ENCODE measurements around the gene SRRM1. TPM values are rescaled to one million over a fixed set of nuclear protein-coding genes. Genes with fewer than 3 reads are reported as not detected.
"Not testable (repeated sequence)": the region's sequence is repeated elsewhere in the genome, so short reads cannot be mapped to it uniquely, and the experiment has no call there.

The SRRM1 gene
- total and polyA plus RNA-seq, 2 of the 8 experiments (the other 6 are each of a cell fraction or from before 2014, with no cell fraction given): 77.1 to 255 TPM

DNA sequence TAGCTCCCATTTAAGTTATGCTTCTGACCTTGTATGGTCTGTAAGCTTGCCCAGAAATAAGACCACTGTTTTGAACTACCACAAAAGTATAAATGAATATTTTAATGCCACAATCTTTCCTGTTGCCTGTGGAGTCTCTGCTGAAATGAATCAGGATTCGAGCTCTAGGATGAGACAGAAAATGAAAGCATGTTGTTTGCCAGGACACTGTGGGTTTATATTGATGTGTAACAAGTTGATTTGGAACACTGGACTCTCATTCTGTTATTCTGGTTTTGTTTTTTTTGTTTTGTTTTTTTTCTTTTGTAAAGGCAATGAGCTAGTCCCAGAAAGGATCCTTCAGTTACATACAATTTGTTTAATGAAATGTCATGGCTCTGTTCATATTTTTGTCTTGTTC lies 29.6 kb downstream of the SRRM1 start:
- H3K9ac ChIP-seq (replicated peaks in 1 of 4; ENCODE audit: extremely low read depth in 1 of 4, low read depth in 3 of 4, low read length in 3 of 4); H4K8ac ChIP-seq (ENCODE audit: extremely low read depth, insufficient read depth, low read length); H3K56ac ChIP-seq (replicated peaks; ENCODE audit: insufficient read length, low read depth, low read length); H3K79me1 ChIP-seq (ENCODE audit: low read depth, low read length); H3K18ac ChIP-seq (ENCODE audit: extremely low read depth, low read length); H3K4ac ChIP-seq (replicated peaks; ENCODE audit: insufficient read length, low read depth, low read length); H2AFZ ChIP-seq (ENCODE audit: low read length); H2BK15ac ChIP-seq (ENCODE audit: low read length); H3K4me1 ChIP-seq (replicated peaks in 1 of 4; ENCODE audit: control insufficient read depth in 3 of 4, insufficient read depth in 4 of 4, low read length in 3 of 4); H3K14ac ChIP-seq (ENCODE audit: insufficient read length); H4K91ac ChIP-seq (replicated peaks; ENCODE audit: insufficient read length, low read length); H3K79me2 ChIP-seq (ENCODE audit: control insufficient read depth in 1 of 2, insufficient read depth in 2 of 2, low read length in 2 of 2); H2BK20ac ChIP-seq (ENCODE audit: low read length); H3K4me3 ChIP-seq (ENCODE audit: extremely low read depth in 1 of 4, insufficient read depth in 2 of 4, low read depth in 3 of 4, low read length in 4 of 4); H3K23ac ChIP-seq (ENCODE audit: insufficient read length); H2BK120ac ChIP-seq (replicated peaks; ENCODE audit: low read depth, low read length); H4K5ac ChIP-seq (ENCODE audit: insufficient read length, low read depth, low read length); H3K27ac ChIP-seq (ENCODE audit: low read depth, low read length); H2BK12ac ChIP-seq (ENCODE audit: low read depth, low read length); H3K4me2 ChIP-seq (ENCODE audit: insufficient read depth in 1 of 2, low read depth in 2 of 2, low read length in 2 of 2); H2AK5ac ChIP-seq (ENCODE audit: low read depth, low read length); H3K9me3 ChIP-seq (ENCODE audit: insufficient read depth in 2 of 2, low read depth in 1 of 2, low read length in 1 of 2); H2BK5ac ChIP-seq (ENCODE audit: low read depth, low read length); DNase-seq (ENCODE audit: low read depth in 1 of 2, low spot score in 2 of 2); H3K27me3 ChIP-seq (replicated peaks in 1 of 4; ENCODE audit: control insufficient read depth in 3 of 4, extremely low read depth in 1 of 4, insufficient read depth in 3 of 4, low read length in 3 of 4); H4K20me1 ChIP-seq (replicated peaks in 1 of 2; ENCODE audit: control insufficient read depth in 1 of 2, insufficient read depth in 2 of 2, low read length in 2 of 2); H3K23me2 ChIP-seq (ENCODE audit: low read depth, low read length); FAIRE-seq: not testable (repeated sequence)
- H3K36me3 ChIP-seq (ENCODE audit: control insufficient read depth in 2 of 4, insufficient read depth in 4 of 4, low read length in 3 of 4): peaks cover 27 to 82% (median 60%) of the 10 kb centered on the region in 4 experiments
- POLR2A ChIA-PET (ENCODE audit: partially characterized antibody): interaction anchor here (0.9 to 12.3 kb wide), 7 partner anchors 9 to 162 kb away, joined by 3 to 199 read pairs (median 3); no protein-coding TSS in a partner anchor
- CTCF ChIA-PET (ENCODE audit: partially characterized antibody): interaction anchor here (0.7 to 2.0 kb wide), 2 partner anchors 158 to 180 kb away, joined by 4 to 8 read pairs; no protein-coding TSS in a partner anchor
- 73% methylated on average over 1 of the region's 1 CpG; no CpG with 5 or more reads in 1 of the 2 experiments for WGBS, 2 experiments (ENCODE audit: extremely low coverage in 1 of 2, insufficient coverage in 1 of 2, insufficient read length in 1 of 2, insufficient replicate concordance in 2 of 2, low coverage in 1 of 2, low lambda C conversion rate in 2 of 2, missing lambda C conversion rate in 1 of 2)

All from H1 (cell line).